ENCODE measurements around the gene LCORL. TPM values are rescaled to one million over a fixed set of nuclear protein-coding genes. Genes with fewer than 3 reads are reported as not detected.
A peak's percentile ranks its signal among the peaks of the same experiment; 100 is the strongest.

The LCORL gene
- total RNA-seq (10 to 100 TPM; 32.5 to 63.5 TPM), polyA plus RNA-seq (ENCODE audit: insufficient read length in 2 of 2) (10 to 100 TPM; 27.8 to 39.7 TPM)
- long read RNA-seq, donor 1, full-length matches to known transcripts = 8 of 8 reads
- long read RNA-seq, donor 1, partial matches to known transcripts = 0 of 8 reads
- long read RNA-seq, donor 1, other reads (novel, unspliced or antisense) = 0 of 8 reads
- long read RNA-seq, donor 2 = 0 reads
- long read RNA-seq, donor 3, full-length matches to known transcripts = 2 of 2 reads
- long read RNA-seq, donor 3, partial matches to known transcripts = 0 of 2 reads
- long read RNA-seq, donor 3, other reads (novel, unspliced or antisense) = 0 of 2 reads
- long read RNA-seq, donor 4, full-length matches to known transcripts = 2 of 2 reads
- long read RNA-seq, donor 4, partial matches to known transcripts = 0 of 2 reads
- long read RNA-seq, donor 4, other reads (novel, unspliced or antisense) = 0 of 2 reads

DNA sequence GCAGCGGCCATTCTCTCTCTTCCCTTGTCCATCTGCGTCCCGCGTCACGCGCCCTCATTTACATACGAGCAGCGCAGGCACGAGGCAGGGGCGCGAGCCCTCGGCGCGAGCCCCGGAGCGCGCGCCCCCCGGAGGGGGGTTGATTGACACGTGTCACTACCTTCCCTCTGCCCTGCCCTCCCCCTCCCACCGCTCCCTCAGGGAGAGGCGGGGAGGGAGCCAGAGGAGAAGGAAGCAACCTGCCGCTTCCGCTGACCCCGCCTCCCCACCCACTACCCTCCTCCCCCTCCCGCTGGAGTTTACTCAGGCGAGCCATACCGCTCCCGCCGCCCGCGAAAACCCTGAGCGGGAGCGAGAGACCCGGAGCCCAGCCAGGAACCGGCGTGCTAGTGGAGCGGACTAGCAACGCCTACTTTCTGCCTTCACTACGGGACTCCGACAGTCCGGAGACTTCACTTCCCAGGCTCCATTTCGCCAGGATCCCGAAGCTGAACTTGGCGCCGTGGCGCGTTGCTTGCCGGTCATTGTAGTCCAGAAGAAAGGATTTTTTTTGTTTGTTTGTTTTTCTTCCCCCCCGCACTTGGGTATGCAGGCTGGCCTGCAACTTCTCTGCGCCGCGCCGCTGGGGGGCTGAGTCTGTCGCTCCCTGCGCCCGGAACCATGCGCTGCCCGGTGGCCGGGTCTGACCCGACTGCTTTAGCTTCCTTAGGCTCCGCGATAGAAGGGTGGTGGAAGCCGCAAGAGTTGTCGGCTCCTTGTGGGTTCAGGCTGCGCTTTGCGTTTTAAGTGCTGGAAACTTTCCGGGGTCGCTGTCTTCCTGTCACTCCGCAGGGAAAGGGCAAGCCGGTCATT is at the start of gene LCORL:
Gene LCORL (minus strand): TSS at position 36 of the 852 bp plus-strand sequence. CDS start 4 bp downstream, at position 32.
- WGBS (ENCODE audit: insufficient coverage) = 0% methylated on average over 54 of the region's 71 CpGs
- Histone ChIP-seq H3K27ac (ENCODE audit: low read depth, low read length) (peak within 1 kb of the TSS; percentile 96), H3K4me1 (ENCODE audit: control insufficient read depth, insufficient read depth, low read length) (no peaks in the 10 kb centered on the region), H3K9me3 (ENCODE audit: control insufficient read depth, insufficient read depth, low read length) (no peaks in the 10 kb centered on the region), H3K4me3 (ENCODE audit: low read depth, low read length) (peak within 1 kb of the TSS; percentile 93), H3K27me3 (ENCODE audit: control insufficient read depth, insufficient read depth, low read length) (no peaks in the 10 kb centered on the region), H3K36me3 (ENCODE audit: control insufficient read depth, insufficient read depth, low read length) (no peaks in the 10 kb centered on the region)
- peak; percentile 87 to 99 (median 94) for DNase-seq (ENCODE audit: low read depth in 4 of 6, low spot score in 6 of 6)

DNA sequence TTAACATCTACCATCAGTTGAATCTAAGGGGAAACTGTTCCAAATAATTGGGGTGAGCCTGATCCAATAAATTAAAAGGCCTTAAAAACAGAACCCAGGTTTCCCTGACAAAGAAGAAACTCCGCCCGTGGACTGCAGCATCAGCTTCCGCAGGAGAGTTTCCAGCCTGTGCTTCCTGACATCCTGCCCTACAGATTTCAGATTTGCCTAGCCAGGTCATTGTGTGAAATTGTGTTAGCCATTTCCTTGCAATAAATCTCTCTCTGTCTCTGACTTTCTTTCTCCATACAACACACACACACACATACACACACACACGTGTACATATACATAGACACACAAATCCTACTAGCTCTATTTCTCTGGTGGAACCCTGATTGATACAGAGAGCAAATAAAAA is 48.3 kb upstream of the LCORL start:
- Histone ChIP-seq H3K36me3 (ENCODE audit: control insufficient read depth, insufficient read depth, low read length) (no peaks in the 10 kb centered on the region), H3K4me1 (ENCODE audit: control insufficient read depth, insufficient read depth, low read length) (no peaks in the 10 kb centered on the region), H3K27ac (ENCODE audit: low read depth, low read length) (no peak overlapping the region), H3K9me3 (ENCODE audit: control insufficient read depth, insufficient read depth, low read length) (no peaks in the 10 kb centered on the region), H3K4me3 (ENCODE audit: low read depth, low read length) (no peak overlapping the region), H3K27me3 (ENCODE audit: control insufficient read depth, insufficient read depth, low read length) (no peaks in the 10 kb centered on the region)
- no peak for DNase-seq (ENCODE audit: low read depth in 4 of 6, low spot score in 6 of 6)
- no CpG with 5 or more reads among the region's 4 CpGs for WGBS (ENCODE audit: insufficient coverage)

DNA sequence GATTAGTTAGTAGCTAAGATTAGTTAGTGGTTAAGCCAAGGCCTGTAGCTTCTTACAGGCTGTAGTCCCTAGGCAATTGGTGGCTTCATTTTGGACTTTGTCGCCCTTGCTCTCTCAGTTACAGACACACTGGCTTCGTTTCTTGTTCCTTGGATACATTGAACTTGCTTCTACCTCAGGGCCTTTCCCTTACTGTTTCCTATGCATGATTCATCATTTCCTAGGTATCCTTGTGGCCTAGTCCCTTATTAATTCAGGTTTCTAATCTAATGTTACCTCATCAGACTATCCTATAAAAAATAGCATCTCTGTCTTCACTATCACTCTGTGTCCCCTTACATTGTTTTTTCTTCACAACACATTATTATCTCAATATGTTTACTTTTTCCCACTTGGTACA is 45.5 kb upstream of the LCORL start:
- Histone ChIP-seq H3K27ac (ENCODE audit: low read depth, low read length) (no peak overlapping the region), H3K4me1 (ENCODE audit: control insufficient read depth, insufficient read depth, low read length) (no peaks in the 10 kb centered on the region), H3K9me3 (ENCODE audit: control insufficient read depth, insufficient read depth, low read length) (no peaks in the 10 kb centered on the region), H3K4me3 (ENCODE audit: low read depth, low read length) (no peak overlapping the region), H3K36me3 (ENCODE audit: control insufficient read depth, insufficient read depth, low read length) (no peaks in the 10 kb centered on the region), H3K27me3 (ENCODE audit: control insufficient read depth, insufficient read depth, low read length) (no peaks in the 10 kb centered on the region)
- 90% methylated on average over 2 of the region's 2 CpGs for WGBS (ENCODE audit: insufficient coverage)
- DNase-seq (ENCODE audit: low read depth in 4 of 6, low spot score in 6 of 6) = no peak

DNA sequence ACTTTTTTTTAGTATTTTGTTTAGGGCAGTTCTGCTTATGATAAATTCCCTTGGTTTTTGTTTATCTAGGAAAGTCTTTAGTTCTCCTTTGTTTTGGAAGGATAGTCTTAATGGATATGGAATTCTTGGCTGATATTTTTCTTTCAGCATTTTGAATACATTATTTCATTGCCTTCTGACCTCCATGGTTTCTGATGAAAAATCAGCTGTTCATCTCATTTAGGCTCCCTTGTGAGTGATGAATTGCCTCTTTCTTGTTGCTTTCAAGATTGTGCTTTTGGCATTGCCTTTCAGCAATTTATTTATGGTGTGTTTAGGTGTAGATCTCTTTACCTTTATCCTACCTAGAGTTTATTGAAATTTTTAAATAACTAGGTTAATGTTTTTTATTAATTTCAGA is 41.5 kb upstream of the LCORL start:
- no peaks in the 10 kb centered on the region for H3K36me3 ChIP-seq (ENCODE audit: control insufficient read depth, insufficient read depth, low read length)
- DNase-seq (ENCODE audit: low read depth in 4 of 6, low spot score in 6 of 6) = no peak
- no peak overlapping the region for H3K27ac ChIP-seq (ENCODE audit: low read depth, low read length)
- no peaks in the 10 kb centered on the region for H3K9me3 ChIP-seq (ENCODE audit: control insufficient read depth, insufficient read depth, low read length)
- no peaks in the 10 kb centered on the region for H3K27me3 ChIP-seq (ENCODE audit: control insufficient read depth, insufficient read depth, low read length)
- no peak overlapping the region for H3K4me3 ChIP-seq (ENCODE audit: low read depth, low read length)
- H3K4me1 ChIP-seq (ENCODE audit: control insufficient read depth, insufficient read depth, low read length) = no peaks in the 10 kb centered on the region

DNA sequence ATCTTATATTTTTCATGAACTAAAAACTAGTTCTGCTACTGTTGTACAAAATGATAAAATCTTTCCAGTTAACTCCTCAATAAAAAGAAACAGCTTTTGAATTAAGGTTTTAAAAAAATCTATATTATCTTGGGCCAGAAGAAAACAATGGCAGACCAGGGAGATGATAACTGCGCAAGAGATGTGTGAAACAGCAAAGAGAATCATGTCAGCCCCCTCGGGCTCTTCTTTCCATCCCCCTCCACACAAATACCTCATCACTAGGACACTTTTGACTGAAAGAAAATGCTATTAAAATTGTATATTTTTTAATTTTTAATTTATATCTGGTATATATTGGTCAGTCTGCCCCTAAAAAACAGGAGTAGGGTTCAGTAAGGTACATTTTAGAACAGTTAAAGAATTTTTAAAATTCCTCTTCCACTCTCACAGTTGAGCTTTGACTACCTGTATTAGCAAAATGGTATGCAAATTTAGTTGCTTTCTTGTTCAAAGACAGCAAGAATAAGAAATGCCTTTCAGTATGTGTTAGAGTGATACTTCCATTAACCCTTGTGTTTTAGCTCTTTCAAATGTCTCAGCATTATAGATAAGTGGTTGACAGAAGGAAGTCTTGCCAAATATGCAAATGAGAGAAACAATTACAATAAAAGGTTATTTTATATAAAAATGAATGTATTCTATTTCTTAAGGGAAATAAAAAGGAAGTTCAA is 36.4 kb upstream of the LCORL start:
- Histone ChIP-seq H3K27ac (ENCODE audit: low read depth, low read length) (no peak overlapping the region), H3K27me3 (ENCODE audit: control insufficient read depth, insufficient read depth, low read length) (no peaks in the 10 kb centered on the region), H3K4me3 (ENCODE audit: low read depth, low read length) (no peak overlapping the region), H3K4me1 (ENCODE audit: control insufficient read depth, insufficient read depth, low read length) (no peaks in the 10 kb centered on the region), H3K9me3 (ENCODE audit: control insufficient read depth, insufficient read depth, low read length) (no peaks in the 10 kb centered on the region), H3K36me3 (ENCODE audit: control insufficient read depth, insufficient read depth, low read length) (no peaks in the 10 kb centered on the region)
- DNase-seq (ENCODE audit: low read depth in 4 of 6, low spot score in 6 of 6) = no peak
- no CpG with 5 or more reads among the region's 2 CpGs for WGBS (ENCODE audit: insufficient coverage)

DNA sequence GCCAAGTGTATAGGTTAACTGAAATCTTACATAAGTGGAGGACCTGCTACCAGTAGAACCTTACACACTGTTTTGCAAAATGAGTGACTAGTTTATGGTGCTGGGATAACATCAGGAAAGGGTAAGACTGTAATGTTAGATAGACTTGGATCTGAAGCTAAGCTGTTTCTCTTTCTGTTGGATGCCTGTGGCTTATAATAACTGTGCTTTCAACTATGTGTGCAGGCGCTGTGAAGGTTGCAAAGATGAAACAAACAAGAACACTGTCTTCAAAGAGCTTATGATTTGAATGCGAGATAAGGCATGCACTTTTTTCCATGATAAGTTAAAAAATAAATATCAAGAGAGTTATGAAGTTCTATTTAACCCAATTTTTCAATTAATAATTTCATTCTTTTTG is 34.5 kb upstream of the LCORL start:
- DNase-seq (ENCODE audit: low read depth in 4 of 6, low spot score in 6 of 6) = no peak
- no peaks in the 10 kb centered on the region for H3K36me3 ChIP-seq (ENCODE audit: control insufficient read depth, insufficient read depth, low read length)
- no peaks in the 10 kb centered on the region for H3K4me1 ChIP-seq (ENCODE audit: control insufficient read depth, insufficient read depth, low read length)
- no CpG with 5 or more reads among the region's 2 CpGs for WGBS (ENCODE audit: insufficient coverage)
- no peaks in the 10 kb centered on the region for H3K27me3 ChIP-seq (ENCODE audit: control insufficient read depth, insufficient read depth, low read length)
- H3K27ac ChIP-seq (ENCODE audit: low read depth, low read length) = no peak overlapping the region
- H3K4me3 ChIP-seq (ENCODE audit: low read depth, low read length) = no peak overlapping the region
- H3K9me3 ChIP-seq (ENCODE audit: control insufficient read depth, insufficient read depth, low read length) = no peaks in the 10 kb centered on the region

DNA sequence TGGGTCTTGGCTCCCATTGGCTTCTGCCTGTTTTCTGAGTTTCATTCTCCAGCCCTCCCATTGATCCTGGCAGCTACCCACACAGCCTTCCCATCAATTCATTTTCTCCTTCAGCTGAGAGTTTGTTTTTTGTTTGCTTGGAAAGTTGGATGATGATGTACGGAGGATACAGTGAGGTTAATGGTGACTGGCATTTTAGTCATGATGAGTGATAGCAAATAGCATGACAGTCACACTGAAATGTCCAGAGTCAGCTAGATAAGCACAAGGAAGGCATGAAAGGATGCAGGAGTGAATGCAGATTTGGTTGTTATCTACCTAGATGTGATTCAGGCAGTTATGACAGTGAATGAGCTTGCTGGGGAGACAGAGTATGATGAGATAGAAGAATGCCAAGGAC is 30.6 kb upstream of the LCORL start:
- WGBS (ENCODE audit: insufficient coverage) = 75% methylated on average over 1 of the region's 1 CpG
- Histone ChIP-seq H3K27me3 (ENCODE audit: control insufficient read depth, insufficient read depth, low read length) (no peaks in the 10 kb centered on the region), H3K4me3 (ENCODE audit: low read depth, low read length) (no peak overlapping the region), H3K36me3 (ENCODE audit: control insufficient read depth, insufficient read depth, low read length) (no peaks in the 10 kb centered on the region), H3K9me3 (ENCODE audit: control insufficient read depth, insufficient read depth, low read length) (no peaks in the 10 kb centered on the region), H3K27ac (ENCODE audit: low read depth, low read length) (no peak overlapping the region), H3K4me1 (ENCODE audit: control insufficient read depth, insufficient read depth, low read length) (no peaks in the 10 kb centered on the region)
- no peak for DNase-seq (ENCODE audit: low read depth in 4 of 6, low spot score in 6 of 6)

DNA sequence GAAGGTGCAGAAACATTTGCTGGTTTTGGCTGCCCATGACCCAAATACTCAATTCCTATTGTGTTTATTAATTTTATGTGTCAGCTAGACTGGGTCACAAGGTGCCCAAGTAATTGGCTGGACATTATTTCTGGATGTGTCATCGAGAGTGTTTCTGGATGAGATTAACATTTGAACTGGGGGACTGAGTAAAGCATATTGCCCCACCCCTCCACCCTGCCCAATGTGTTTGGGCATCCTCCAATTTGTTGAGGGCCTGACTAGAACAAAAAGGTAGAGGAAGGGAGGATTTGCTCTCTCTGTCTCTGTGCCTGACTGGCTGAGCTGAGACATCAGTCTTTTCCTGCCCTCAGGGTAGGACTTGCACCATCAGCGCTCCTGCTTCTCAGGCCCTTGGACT is 29.7 kb upstream of the LCORL start:
- 89% methylated on average over 1 of the region's 2 CpGs for WGBS (ENCODE audit: insufficient coverage)
- no peaks in the 10 kb centered on the region for H3K36me3 ChIP-seq (ENCODE audit: control insufficient read depth, insufficient read depth, low read length)
- DNase-seq (ENCODE audit: low read depth in 4 of 6, low spot score in 6 of 6) = no peak
- H3K27me3 ChIP-seq (ENCODE audit: control insufficient read depth, insufficient read depth, low read length) = no peaks in the 10 kb centered on the region
- H3K4me3 ChIP-seq (ENCODE audit: low read depth, low read length) = no peak overlapping the region
- H3K27ac ChIP-seq (ENCODE audit: low read depth, low read length) = no peak overlapping the region
- no peaks in the 10 kb centered on the region for H3K9me3 ChIP-seq (ENCODE audit: control insufficient read depth, insufficient read depth, low read length)
- H3K4me1 ChIP-seq (ENCODE audit: control insufficient read depth, insufficient read depth, low read length) = no peaks in the 10 kb centered on the region

DNA sequence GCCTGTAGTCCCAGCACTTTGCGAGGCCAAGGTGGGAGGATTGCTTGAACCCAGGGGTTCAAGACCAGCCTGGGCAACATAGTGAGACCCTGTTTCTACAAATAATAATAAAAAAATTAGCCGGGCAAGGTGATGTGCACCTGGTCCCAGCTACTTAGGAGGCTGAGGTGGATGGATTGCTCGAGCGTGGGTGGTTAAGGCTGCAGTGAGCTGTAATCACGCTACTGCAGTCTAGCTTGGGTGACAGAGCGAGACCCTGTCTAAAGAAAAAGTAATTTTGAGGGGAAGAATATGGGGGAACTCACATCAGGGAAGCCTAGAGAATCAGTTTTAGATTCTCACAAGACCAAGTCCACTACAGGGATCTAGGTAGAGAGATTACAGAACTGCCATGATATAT is 28.9 kb upstream of the LCORL start:
- DNase-seq (ENCODE audit: low read depth in 4 of 6, low spot score in 6 of 6) = no peak
- Histone ChIP-seq H3K27me3 (ENCODE audit: control insufficient read depth, insufficient read depth, low read length) (no peaks in the 10 kb centered on the region), H3K36me3 (ENCODE audit: control insufficient read depth, insufficient read depth, low read length) (no peaks in the 10 kb centered on the region), H3K27ac (ENCODE audit: low read depth, low read length) (no peak overlapping the region), H3K9me3 (ENCODE audit: control insufficient read depth, insufficient read depth, low read length) (no peaks in the 10 kb centered on the region), H3K4me1 (ENCODE audit: control insufficient read depth, insufficient read depth, low read length) (no peaks in the 10 kb centered on the region), H3K4me3 (ENCODE audit: low read depth, low read length) (no peak overlapping the region)
- 100% methylated on average over 4 of the region's 6 CpGs for WGBS (ENCODE audit: insufficient coverage)

All from spinal cord (tissue), 10 donors.